Ammon's horn (tissue), 1 donor: Measurements from ENCODE around the gene PGAM4.
"Not testable (repeated sequence)": the region's sequence is repeated elsewhere in the genome, so short reads cannot be mapped to it uniquely, and the experiment has no call there.

Experiments used
- DNase-seq: peaks from one replicate; pipeline ENCODE4 v3.0.0-alpha.2; 2016; ENCODE audit warnings: low spot score

The PGAM4 gene

GRCh38 chrX:77925764-77926163 is 43.7 kb downstream of the PGAM4 start:
- DNase-seq, result no peak

GRCh38 chrX:77924320-77924859 is 45.0 kb downstream of the PGAM4 start:
- no peak for DNase-seq

GRCh38 chrX:77922787-77923186 is 46.7 kb downstream of the PGAM4 start:
- DNase-seq, result no peak

GRCh38 chrX:77919370-77919769 is 50.1 kb downstream of the PGAM4 start:
- not testable (repeated sequence) for DNase-seq

- no peak for DNase-seq
Observed at GRCh38 chrX:77918568-77918967, 50.9 kb downstream of the PGAM4 start.
